MV-4-11 (cell line): ENCODE measurements around the gene TTLL10.

Experiments
- DNase-seq: peaks from one replicate; lab custom pipeline; 2025; lab: John Stamatoyannopoulos, UW

The TTLL10 gene, protein sequence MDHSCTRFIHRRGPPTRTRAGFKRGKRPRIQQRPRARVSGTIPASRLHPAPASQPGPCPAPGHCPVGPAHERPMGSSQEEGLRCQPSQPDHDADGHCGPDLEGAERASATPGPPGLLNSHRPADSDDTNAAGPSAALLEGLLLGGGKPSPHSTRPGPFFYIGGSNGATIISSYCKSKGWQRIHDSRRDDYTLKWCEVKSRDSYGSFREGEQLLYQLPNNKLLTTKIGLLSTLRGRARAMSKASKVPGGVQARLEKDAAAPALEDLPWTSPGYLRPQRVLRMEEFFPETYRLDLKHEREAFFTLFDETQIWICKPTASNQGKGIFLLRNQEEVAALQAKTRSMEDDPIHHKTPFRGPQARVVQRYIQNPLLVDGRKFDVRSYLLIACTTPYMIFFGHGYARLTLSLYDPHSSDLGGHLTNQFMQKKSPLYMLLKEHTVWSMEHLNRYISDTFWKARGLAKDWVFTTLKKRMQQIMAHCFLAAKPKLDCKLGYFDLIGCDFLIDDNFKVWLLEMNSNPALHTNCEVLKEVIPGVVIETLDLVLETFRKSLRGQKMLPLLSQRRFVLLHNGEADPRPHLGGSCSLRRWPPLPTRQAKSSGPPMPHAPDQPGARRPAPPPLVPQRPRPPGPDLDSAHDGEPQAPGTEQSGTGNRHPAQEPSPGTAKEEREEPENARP

DNA sequence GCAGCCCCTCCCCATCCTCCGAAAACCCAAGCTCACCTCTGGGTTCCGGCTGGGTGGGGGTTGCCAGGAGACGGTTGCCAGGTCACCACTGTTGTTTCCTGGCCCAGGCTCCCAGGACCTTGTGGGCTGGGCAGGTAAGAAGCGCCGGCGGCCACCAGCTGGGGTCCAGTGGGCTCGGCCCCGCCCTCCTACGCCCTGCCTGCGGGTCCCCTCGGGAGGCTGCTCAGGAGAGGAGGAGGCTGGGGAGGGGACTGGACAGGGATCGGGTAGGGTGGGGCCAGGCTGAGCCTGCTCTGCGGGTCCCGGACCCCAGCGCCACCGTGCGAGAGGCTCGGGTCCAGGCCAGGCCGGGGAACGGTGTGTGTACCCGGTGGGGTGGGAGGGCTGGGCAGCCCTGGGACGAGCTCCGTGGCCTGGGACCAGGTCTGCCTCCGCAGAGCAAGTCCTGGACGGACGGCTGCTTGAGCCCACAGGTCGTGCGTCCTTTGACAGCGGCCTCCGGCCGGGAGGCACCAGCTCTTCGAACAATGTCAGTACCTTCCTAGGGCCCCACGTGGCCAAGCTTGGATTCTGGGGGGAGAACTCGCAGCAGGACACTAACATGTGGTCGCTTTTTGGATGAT, at the start of gene TTLL10:
Gene TTLL10, plus strand, starts transcription at position 88 of the 623 bp plus-strand sequence. CDS start 5,336 bp downstream, outside the sequence.
- DNase-seq, result no peak

DNA sequence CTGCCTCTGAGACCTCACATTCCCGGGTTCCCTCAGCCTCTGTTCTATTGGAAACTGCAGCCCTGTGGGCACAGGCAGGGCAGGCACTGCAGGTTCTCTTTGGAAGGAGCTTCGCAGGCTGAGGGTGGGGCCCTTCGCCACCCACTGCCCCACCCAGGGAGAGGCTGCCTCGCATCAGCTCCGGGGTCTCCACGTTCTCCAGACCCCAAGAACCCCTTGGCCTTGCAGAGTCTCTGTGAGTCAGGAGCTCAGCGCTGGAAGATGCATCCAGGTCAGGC, 49.2 kb upstream of the TTLL10 start:
- DNase-seq, result no peak

DNA sequence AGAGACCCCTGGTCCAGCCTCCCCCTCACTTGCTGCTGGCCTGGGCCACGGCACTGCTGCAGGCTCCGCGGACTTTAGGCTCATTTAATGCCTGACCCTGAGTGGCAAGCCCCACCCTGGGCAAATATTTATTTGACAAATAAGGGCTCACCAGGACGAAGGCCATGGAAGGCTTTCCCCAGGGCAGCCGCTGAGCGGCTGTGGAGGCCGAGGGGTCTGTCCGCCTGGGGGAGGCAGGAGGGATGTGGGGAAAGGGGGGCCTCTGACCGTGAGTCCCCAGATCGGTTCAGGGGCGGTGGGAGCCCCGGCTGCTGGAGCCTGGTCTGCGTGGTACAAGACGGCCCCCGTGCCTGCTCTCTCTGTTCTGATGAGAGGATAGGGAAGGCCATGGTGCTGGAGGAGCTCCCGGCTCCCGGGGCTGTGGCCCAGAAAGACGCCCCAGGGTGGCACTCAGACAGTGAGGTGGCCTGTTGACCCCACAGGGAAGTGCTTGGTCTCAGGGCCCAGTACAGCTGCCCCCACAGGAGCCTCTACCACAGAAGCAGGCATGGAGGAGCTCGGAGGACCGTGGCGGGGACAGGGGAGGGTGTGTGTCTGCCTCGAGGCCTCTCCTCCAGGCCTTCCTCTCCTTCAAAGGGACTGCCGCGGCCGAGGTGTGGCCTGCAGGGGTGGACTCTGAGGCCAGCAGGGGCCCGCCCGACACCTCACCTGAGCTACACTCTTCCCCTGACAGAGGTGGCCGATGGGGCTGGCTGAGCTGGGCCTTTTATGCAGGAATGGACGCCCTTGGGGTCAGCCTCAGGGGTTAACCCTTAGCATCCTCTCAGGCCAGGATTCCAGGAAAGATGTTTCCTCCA, 48.7 kb upstream of the TTLL10 start:
- no peak for DNase-seq

DNA sequence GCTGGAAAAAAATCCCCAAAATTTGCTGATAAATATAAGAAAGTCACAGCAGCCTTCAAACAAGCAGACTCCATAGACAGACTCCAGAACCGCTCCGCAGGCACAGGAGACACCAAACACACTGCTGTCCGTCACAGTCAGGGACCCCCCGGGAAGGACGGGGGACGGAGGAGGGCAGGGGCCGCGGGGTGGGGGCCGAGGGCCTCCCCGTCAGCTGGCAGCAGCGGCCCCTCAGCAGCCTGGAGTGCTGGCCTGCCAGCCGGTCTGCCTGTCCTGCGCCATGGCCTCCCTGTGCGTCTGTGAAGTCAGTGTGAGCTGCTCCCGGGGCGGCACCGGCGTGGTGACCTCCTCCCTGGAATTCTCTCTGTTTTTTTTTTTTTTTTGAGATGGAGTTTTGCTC, 47.7 kb upstream of the TTLL10 start:
- DNase-seq, result no peak

DNA sequence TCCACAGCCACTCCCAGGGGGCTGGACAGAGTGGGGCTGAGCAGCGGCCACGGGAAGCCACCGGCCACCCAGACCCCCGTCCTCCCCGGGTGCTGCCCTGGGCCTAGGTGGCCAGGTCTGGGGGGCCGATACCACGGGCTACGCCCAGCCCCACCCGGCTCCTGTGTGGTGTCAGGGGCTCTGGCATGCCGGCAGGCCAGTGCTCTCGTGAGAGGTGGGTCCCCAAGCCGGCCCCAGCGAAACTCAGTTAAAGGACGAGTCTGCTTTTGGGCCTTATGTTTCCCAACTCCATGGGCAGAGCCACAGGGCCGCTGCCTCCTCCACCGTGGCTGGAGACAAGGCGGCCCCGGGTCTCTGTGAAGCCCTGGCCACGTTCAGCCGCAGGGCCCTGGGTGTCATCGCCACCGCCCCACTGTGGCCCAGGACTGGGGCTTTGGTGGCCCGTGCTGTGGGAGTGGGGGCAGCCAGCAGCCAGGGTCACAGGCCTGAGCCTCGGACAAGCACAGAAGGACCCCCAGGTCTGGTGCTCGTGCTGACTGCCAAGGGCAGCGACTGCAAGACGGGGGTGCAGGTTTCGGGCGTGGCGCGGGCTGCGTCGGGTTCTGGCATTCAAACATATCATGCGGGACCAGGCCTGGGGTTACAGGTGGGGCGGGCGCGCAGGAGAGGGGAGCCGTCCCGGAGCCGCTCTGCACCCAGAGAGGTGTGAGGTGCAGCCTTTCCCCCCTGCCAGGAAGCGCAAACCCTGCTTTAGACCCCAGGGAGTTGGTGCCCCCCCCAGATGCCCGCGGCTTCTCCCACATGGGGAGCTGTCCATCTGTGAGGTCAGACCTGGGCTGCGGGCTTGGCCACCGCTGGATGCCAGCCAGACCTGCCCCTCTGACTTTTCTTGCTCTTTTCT, 45.9 kb upstream of the TTLL10 start:
- no peak for DNase-seq

DNA sequence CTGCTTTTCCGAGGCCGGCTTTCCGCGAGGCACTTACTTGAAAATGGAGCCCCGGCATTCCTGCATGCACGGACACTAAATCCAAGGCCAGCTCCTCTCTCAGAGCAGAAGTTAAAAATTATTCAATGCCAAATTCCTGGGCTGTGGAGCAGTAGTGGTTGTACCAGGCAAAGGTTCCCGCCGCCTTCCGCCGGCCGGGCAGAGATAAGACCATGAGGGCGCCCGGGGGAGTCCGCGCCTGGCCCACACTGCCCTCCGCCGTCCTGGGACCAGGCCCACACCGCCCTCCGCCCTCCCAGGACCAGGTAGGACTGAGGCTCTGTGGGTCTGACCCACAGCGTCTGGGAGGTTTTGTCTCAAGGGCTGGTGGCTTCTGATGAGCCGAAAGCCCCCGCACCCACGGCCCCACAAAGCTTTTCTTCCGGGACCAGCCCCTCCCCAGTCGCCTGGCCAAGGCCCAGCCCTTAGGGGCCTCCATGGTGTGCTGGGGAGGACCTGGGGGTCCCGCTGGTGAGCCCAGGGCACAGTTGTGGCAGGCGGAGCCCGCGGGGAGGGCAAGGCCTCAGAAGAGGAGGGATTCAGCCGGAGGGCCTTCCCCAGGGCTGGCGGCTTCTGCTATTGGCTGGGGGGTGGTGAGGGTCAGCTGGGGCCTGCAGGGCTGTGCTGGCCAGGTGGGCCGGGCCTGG, 45.1 kb upstream of the TTLL10 start:
- no peak for DNase-seq

DNA sequence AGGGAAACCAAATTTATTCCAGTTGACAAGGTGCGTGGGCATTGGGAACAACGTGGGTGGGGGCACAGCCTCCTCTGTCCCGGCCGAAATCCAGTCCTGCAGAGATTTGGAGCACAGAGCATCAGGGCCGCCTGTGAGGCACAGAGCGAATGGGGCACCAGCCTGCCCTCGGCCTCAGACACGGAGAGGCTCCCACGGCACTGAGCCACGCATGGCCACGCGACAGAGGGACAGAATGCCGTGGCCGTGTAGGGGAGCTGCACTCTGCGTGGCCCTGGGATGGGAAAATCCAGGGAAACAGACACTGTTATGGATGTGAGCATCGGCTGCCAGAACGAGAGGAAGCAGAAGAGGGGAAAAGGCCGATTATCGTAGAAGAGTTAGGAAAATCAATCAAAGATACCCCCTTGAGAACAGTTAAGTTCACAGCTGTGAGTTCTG, 44.3 kb upstream of the TTLL10 start:
- no peak for DNase-seq

DNA sequence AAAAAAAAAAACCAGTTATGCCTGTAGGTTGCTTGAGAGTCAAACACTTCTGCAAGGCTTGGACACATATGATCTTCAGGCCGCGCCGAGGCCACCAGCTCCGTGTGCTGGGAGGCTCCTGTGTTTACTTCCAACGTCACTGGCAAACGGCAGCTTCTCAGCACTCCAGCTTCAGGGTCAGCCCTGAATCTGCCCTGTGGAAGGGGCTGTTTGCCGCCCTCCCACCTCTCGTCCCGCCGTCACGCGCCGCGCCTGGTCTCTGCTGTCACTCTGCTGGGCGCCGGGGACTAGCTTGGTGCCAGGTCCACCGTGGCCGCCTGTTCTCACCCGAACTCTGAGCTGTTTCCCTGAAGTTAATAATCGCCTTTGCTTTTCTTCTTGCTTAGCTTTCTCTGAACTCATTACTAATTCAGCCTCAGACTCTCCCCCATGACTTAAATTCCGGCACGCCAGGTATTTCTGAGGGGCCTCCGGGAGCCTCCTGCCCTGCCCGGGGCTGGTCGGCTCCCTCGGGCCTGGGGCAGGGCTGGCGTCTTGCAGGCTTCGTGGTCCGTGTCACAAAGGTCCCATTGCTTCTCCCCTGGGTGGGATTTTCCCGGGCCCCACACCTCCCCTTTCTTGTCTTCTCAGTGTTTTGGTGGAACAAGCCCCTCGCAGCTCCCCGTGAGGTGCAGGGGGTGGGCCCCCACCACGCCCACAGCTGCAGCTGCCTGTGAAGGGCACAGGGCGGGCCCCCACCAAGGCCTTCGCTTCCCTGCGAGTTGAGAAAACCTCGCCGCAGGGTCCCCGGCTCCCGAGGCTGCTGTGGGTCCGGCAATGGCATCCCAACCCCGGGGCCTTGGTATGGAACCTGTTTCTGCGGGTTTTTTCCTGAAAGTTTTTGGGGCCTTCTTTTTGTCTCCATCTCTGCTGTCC, 43.2 kb upstream of the TTLL10 start:
- no peak for DNase-seq

DNA sequence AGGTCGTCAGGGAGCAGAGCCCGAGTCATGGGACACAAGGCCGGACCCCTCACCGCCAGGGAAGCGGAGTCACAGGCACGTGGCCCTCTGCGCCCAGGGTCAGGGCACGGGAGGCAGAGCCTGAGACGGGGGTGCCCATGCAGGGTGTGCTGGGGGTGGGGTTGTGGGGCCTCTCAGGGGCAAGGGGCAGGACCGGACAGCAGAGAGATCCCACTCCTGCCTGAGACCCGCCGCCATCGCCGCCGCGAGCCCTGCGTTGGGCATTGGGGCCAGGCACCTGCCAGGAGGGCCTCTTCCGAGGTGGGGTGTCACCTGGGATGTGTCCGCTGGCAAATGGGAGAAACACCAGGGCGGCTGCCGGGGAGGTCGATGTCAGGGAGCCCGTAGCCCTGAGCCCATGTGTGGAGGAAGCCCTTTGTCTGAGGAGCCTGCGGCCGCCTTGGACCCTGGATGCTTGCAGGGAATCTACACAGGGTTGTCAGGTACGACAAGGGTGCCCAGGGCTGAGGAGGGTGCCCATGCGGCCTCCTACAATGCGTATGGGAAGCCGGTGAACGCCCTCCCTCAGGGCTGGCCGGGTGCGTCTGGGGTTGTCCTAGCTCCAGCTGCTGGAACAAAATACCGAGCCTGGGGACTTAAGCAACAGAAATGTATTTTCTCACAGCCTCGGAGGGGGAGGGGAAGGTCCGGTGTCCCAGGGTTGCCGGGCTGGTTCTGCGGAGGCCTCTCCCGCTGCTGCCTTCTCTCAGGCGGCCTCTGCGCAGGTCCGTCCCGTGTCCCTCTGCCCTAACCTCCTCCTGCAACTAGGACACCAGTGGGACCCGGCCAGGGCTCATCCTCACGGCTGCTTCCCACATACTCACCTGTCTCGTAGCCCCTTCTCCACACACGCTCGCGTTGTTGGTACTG, 41.4 kb upstream of the TTLL10 start:
- no peak for DNase-seq

DNA sequence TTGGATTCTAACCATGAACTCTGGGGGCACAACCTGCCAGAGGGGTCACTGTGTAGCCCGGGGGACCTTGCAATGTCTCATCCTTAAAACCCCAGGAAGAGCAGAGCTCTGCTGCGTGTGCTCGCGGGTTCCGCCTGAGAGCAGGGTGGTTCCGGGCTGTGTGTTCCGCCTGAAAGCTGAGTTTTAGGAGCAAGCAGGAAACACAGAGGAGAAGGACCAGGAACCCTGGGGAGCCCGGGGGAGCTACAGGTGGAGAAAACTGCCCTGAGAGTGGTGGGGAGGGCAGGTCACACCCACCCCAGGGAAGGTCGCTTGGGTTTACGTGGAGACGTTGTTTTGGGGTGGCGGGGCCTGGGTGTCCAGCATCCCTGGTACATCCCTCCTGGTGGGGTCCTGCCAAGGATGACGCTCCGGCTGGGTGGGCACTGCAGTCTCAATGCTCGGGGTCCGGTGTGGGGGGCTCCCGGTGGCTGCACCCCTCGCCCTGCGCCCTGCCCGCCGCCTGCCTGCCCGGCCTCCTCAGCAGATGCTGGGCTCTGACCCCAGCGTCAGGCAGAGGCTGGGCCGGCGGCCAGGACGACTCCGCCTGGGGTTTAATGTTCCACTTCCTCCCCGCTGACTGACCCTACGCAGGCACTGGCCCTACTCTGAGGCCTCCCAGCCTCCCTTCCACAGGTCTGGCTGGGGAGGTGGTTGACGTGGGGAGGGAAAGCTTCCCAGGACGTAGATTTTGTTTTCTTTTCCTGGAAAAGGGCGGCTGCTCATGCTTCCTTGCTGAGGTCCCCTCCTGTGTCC, 40.5 kb upstream of the TTLL10 start:
- DNase-seq, result no peak

DNA sequence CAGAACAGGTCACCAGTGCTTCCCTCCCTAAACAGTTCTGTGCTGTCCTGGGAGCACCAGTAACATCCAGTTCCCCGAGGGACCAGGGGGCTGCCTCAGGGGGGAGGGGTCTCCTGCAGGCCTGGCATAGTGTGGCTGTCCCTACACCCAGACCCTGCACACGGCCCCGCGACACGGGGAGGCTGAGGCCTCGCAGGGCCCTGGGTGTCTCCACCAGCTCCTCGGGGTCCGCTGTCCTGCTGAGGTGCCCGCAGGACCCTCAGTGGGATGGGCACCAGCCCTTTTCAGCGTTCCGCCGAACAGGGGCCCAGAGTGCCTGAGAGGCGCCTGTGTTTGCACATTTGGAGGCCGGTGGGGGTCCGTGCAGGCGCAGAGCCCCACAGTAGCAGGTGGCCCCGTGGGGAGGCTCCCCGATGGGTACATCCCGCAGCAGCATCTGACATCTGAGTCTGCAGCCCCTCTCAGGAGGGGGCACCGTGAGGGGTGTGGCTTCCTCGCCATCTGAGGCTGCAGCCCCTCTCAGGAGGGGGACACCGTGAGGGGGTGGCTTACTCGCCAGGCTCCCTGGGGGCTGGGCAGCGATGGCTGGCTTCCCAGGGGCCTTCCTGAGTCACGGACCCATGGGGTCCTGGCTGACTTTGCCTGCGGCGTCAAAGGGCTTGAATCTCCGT, 39.2 kb upstream of the TTLL10 start:
- DNase-seq, result no peak

DNA sequence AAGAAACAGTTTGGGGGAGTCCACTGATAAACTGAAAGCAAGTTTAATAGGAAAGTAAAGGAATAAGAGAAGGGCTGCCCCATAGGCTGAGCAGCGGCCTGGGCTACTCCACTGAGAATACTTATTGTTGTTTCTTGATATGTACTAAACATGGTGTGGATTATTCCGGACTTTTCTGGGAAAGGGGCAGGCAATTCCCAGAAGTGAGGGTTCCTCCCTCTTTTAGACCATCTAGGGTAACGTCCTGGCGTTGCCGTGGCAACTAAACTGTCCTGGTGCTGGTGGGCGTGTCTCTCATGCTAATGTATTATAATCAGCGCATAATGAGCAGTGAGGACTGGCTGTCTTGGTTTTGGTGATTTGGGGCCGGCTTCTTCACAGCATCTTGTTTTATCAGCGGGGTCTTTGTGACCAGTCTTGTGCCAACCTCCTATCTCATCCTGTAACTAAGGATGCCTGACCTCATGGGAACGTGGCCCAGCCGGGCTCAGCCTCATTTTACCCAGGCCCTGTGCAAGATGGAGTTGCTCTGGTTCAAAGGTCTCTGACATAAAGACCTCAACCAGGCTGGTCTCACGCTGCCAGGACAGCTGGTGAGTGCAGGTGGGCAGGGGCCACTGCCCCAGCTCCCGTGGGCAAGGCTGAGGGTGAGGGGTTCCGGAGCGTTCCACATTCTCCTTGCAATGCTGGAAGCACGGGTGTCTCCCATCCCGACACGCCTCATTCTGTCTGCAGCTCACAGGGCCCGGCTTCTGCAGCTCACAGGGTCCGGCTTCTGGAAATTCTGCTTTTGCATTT, 38.1 kb upstream of the TTLL10 start:
- DNase-seq, result no peak

DNA sequence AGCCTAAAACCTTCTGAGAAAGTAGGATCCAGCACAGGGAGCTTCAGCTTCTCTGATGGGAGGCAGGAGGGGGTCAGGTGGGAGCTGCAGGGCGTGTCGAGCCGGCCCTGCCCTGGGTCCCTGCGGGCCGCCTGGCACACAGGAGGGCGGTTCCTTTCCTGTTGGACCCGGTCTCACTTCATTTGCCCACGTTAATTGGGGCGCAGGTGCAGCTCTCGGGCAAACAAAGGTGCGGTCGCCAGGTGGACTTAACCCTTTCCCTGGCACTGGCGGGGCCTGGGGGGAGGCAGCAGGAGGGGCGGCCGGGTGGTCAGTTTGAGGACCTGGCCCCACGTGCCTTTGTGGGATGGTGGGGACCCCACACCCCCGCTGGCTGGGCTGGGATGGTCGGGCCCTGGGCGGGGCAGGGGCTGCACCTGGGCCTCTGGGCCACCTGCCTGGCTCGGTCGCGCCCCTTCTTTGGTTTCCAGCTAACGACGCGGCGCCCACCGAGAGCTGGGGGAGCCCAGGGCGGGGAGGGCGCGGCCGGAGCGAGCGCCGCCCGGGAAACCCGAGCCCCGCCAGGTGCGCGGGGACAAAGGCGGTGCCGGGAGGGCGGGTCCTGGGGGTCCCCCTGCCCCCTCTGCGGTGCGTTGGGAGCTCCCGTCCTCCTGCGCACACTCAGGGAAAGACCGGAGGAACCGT, 37.0 kb upstream of the TTLL10 start:
- no peak for DNase-seq

DNA sequence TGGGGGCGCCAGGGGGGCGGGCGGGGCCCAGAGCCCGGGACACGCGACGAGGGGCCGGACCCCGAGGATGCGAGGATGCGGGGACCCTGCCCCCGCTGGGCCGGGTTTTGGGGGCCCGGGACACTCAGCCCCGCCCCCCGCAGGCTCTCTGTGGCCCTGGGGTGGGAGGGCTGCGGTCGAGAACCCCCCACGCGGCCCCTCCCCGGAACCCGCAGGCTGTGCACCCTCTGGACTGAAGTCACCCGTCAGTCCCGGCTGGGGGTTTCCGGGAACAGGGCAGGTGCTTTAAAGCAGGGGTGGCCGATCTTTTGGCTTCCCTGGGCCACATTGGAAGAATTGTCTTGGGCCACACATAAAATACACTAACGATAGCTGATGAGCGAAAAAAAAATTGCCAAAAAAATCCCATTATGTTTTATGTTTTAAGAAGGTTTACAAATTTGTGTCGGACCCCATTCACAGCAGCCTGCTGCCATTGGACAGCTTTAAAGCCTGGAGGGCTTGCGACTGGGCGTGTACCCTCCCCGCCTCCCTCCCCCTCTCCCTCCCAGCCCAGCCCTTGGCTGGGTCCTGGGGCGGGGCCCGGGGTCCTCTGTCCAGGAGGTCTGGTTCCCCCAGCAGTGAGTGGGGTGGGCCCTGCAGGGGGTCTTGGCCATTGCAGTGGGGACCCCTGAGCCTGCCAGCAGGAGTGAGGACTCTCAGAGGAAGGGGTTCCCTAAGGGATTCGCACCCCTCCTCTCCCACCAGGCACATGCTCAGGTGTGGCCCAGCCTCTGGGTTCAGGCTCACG, 36.2 kb upstream of the TTLL10 start:
- DNase-seq, result no peak

DNA sequence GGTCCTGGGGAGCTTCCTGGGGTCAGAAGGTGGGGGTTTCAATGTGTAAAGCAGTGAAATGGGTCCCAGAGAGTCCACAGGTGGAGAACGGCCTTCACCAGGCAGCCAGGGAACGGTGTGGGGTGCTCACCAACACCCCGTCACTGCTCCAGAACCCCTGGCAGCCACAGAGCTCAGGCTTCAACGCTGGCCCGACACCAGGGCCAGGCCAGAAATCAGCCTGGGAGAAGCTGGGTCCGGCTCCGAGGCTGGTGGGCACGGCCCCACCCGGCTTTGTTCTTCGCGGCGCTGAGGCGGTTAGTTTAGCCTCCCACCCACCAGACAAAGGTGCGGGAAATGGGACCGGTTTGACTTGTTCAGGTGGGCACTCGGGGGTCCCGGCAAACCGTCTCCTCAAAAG, 33.0 kb upstream of the TTLL10 start:
- DNase-seq, result no peak
